Stimulated activated CD4-positive, alpha-beta T cell treated with anti-CD3 and anti-CD28 coated beads, Interleukin-4, amount 100 ng/mL, for 24 hours (primary cell): ENCODE results near the gene ADCY1.

ENCODE experiments used
- DNase-seq: peaks from one replicate; pipeline ENCODE4 v3.0.0-alpha.2; 2020

Gene ADCY1

DNA sequence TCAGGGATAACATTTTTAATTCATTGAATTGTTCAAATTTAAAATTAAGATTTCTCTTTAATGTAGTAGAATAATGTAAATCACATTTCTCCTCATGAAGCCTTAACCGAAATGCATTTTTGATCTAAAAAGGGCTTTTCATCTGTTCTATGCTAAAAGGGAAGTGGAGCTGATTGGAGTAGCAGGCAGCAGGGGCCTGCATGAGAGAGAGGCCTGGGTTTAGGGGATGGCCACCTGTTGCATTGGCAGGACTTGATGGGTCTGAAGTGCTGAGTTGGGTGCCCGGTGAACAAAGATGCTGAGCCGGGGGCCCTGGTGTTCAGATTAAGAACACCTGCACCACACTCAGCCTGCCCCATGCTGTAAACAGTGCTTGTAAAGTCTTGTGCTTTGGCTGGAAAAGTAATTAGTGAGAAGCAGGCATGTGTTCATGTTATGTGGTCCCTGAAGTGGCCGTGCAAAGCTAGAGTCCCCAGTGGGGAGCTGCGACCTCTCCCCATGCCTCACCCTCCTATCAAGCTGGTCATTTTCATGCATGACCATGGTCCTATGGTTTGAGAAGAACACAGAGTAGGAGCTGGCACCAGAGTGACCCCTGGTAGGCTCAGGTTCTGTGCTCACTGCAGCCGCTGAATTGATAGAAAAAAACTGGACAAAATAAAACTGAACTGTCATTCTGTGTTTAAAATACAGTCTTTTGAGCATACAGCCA is 124.3 kb downstream of the ADCY1 start:
- DNase-seq: peak; percentile 1

GRCh38 chr7:45699015-45699309 is 124.8 kb downstream of the ADCY1 start:
- peak; percentile 1 for DNase-seq

DNA sequence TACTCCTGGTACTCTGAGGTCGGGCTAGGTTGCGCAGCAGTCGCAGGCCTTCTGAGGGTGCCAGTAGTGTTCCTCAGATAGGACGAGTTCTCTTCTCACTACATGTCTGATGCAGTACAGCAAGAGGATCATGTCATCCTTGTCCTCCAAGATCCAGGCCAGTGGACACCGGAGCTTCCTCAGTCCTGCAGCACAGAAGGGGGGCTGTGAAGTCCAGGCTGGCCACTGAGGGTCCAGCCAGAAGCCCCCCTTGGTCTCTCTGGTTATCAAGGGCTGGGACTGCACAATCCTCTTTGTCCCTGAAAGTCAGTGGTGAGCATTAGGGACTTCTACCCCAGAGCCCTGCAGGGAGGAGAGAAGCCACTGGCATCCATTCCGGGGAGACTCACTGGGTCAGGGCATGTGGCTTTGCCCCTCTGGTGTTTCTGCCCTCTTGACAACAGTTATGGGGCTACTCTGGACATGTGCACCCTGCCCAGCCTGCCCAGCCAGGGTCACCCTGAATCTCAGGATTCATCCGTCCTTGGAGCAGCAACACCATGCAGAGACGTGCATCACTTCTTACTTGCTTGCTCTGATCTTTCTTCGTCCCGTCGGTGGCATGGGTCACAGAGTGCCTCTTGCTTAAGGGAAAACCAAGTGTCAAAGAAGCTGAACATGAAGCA is 125.7 kb downstream of the ADCY1 start:
- peak; percentile 1 for DNase-seq

DNA sequence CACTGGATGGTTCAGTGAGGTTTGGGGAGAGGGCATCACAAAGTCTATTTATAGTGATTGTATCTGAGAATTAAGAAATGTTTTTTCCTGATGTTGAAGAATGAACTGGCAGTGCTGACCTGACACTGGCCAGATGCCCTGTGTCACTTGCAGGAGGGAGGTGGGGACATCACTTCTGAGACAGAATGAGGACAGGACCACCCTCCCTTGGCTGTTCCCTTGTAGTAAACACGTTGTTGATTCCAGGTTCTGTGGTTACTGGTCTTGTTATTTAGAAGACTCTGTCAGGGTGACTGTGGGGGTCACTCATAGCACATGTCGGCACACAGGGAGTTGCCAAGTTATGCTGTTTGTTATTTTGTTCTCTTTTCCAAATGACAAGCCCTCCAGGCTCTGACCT is 126.4 kb downstream of the ADCY1 start:
- no peak for DNase-seq

GRCh38 chr7:45701701-45702510 is 127.7 kb downstream of the ADCY1 start:
- no peak for DNase-seq

DNA sequence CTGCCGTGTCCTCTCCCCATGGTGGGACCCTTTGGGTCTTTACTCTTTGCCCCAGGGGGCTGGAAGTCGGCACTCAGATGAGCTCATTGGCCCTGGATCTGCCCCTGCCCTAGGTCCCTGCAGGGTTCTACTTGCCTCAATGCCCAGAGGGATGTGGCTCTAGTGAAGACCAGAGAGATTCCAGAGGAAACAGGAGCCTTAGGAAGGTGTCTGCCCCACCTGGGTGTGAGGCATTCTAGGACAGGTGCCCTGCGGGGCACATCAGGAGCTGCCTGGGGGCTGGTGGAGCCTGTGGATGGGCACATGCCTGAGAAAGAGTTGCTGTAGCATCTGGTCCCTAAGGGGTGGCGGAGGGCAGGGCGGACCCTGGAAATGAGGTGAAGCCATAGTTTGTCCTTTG is 128.6 kb downstream of the ADCY1 start:
- DNase-seq: no peak

- no peak for DNase-seq
Measured at GRCh38 chr7:45703373-45703821, 129.2 kb downstream of the ADCY1 start.

DNA sequence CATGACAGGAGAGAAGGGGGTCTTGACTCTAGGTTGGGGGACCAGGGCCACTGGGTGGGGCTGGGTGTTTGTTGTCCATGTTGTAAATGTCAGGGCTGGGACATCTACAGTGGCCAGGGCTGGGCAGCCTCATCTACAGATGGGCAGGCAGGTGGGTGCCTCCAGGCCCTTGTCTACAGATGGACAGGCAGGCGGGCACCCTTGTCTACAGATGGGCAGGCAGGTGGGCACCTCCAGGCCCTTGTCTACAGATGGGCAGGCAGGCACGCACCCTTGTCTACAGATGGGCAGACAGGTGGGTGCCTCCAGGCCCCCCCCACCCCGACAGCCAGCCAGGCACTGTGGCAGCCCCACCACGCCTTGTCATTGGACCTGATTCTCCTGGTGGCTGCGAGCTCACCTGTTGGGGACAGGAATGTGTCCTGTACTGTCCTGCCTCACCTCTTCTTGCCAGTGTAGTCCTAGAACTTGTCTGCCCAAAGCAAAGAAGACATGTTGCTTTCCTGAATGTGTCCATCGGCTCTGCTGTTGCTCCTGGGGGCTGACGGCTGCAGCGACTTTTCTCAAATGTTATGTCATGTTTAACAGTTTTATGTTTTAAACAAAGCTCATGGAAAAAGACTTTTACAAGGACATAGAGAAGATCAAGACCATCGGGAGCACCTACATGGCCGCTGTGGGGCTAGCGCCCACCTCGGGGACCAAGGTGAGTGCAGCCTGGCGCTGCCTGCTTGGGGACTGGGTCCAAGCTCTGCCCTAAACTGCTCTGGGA is 129.9 kb downstream of the ADCY1 start:
- peak; percentile 0 for DNase-seq

- no peak for DNase-seq
Measured at GRCh38 chr7:45704683-45705016, 130.5 kb downstream of the ADCY1 start.

DNA sequence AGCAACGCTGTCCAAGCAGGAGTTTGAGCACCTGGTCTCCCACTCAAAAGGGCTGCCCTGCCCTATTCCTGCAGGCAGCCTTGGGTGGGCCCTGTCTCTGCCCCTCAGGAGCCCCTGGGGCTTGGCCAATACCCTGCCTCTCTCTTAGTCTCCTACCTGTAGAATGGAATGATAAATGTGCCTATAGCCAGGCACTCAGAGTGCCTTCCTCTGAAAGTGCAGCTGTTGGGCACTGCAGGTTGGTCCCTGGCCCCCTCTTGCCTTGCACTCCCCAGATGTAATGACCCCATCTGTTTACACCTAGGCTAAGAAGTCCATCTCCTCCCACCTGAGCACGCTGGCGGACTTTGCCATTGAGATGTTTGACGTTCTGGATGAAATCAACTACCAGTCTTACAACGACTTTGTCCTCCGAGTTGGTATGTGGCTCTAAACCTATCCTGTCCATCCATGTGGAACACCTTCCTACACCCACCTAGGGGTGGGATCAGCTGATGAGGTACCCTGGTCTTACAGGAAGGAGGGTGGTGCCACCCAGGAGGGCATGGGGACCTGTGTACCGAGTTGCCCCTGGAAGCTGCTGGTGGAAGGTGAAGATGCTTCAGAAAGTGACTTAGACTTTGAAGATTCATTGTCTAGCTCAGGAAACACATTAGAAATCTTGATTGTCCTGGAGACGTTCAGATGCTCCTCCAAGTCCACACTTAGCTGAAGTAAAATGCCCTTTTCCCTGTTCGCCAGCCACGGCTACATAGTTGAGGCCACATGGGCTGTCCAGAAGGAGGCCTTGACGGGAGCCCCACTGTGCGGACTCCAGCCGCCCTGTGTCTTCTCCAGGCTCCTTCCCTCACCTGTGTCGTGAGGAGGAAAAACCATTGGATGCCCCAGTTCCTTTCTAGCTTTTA is 134.1 kb downstream of the ADCY1 start:
- no peak for DNase-seq

DNA sequence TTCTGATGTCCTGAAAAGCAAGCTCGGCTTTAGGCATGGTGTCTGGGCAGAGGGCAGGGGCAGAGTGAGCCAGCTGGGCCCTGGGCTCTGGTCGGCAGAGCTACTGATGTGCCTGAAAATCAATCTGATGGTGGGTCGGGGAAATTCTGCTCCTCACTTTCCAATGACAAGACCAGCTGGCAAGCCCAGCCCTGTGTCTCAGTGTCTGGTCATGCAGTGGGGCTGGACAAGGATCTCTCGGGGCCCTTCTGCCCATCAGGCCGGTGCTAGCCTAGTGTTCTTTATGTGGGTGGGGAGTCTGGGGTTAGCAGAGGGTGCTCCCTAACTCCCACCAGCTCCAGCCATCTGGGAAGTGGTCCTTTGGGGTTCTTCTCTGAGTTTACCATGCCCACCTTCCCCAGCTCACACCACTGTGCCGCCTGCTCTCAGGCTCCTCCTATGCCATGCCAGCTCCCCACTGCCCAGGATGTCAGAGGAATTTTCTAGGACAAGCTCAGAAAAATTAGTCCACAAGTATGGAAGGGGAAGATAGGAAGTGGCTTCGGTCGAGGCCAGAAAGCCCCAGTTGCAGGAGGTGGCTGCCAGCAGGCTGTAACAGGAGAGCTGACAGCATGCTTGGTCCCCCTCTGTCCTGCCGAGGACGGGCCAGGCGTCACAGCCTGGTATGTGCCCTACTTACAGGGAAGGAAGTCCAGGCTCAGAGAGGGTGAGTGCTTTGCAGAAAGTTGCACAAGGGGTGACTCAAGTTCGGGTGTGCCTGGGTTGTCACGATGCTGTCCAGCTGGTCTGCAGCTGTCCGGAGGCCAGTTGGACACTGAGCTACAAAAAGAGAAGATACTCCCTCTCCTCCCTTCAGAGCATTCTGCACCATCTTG is 135.2 kb downstream of the ADCY1 start:
- DNase-seq: no peak

GRCh38 chr7:45710271-45711160 is 136.3 kb downstream of the ADCY1 start:
- DNase-seq: no peak

DNA sequence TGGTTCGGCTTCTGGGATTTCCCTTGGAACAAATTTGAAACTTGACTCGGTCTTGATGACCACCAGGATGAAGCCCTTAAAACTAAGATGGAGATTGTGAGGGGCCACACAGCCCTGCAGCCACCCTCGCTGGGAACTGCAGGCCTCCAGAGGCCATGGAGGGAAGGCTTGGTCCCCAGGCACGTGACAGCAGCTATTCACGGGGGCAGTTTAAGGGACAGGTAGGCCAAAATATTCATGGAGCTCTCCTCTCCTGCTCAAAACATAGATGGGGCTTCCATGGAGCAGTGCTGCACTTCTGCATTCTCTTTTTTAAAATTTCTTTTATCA is 137.0 kb downstream of the ADCY1 start:
- no peak for DNase-seq

DNA sequence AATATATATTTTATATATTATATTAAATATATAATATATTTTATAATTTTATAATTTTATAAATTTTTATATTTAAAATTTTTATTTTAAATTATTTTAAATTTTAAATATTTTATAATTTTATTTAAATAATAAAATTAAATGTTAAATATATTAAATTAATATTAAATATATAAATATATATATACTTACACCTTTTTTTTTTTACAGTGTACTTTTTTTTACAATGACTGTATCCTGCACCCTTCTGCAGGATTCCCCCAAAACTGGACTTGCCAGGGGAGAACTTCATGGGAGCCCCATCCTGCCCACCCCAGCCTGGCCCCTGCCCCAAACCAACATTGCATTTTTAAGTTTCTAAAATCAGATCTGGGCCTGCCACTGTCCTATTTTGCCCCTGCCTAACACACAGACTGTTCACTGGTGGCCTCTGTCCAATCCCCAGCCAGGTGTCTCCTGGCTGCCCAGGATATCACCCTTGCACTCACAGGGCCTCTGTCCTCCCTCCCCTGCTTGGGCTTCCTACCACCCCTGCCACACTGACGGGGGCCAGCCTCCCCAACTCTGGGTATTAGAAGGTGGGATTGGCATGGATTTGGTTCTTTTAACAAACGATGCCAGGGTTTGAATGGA is 138.0 kb downstream of the ADCY1 start:
- no peak for DNase-seq

DNA sequence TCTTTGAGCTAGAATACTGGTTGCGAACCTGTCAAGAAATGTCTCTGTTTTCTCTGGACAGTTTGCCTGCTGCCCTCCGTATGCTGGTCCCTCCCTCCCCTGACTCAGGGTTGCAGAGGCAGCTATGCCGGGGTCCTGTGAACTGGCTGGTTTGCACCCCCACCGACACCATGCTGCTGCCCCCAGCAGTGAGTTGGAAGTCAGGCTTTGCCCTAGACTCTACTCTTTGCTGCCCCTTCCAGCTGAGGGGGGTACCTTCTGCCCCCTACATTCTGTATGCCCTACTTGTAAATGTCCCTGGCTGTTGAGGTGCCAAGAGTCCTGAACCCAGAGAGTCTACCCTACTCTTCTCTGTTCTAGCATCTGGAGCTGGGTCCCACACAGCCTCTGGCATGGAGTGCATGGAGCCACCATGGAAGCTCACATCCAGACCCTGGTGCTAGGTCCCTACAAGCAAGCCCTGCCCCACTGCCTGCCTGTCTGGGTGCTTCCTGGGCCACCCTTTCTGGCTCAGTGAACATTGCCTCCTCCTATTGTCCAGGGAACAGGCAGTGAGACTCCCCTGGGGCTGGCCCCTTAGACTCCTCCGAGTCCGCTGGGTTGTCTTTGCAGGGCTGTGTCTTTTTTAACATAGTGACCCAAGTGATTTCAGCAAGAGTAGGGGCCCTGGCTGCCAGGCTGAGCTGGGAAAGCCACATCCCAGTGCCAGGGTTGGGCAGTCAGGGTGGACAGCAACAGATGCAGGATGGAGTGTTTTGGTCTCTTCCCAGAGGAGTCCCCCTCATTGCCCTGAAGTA is 138.9 kb downstream of the ADCY1 start:
- no peak for DNase-seq

- DNase-seq: no peak
Measured at GRCh38 chr7:45713669-45714520, 139.7 kb downstream of the ADCY1 start.

- no peak for DNase-seq
Measured at GRCh38 chr7:45714521-45714820, 140.3 kb downstream of the ADCY1 start.
